H1 (cell line): Measurements from ENCODE around the gene BSPRY. TPM values are rescaled to one million over a fixed set of nuclear protein-coding genes. Genes with fewer than 3 reads are reported as not detected.

Experiments used
- JUND ChIP-seq: IDR thresholded peaks from 2 replicates; pipeline ENCODE4 v1.6.1; 2011; ENCODE audit warnings: mild to moderate bottlenecking, improper control_type of control experiment, low read length
- NANOG ChIP-seq: IDR thresholded peaks from 2 replicates; pipeline ENCODE4 v1.6.1; 2011; ENCODE audit warnings: low read length, low read depth, mild to moderate bottlenecking, inconsistent platforms; ENCODE audit not compliant: insufficient read depth, poor library complexity, severe bottlenecking
- RFX5 ChIP-seq: IDR thresholded peaks from 2 replicates; pipeline ENCODE4 v1.6.1; 2011; ENCODE audit warnings: low read depth, low read length, improper control_type of control experiment, borderline replicate concordance
- SAP30 ChIP-seq: fragments of 300-600 bp; sonication (generic); IDR thresholded peaks from 2 replicates; pipeline ENCODE4 v1.7.1; 2012; ENCODE audit warnings: low read length, moderate library complexity, mild to moderate bottlenecking, inconsistent platforms; ENCODE audit not compliant: insufficient read depth, insufficient replicate concordance
- SP1 ChIP-seq: IDR thresholded peaks from 2 replicates; pipeline ENCODE4 v1.6.1; 2011; ENCODE audit warnings: low read depth, low read length
- SRF ChIP-seq: IDR thresholded peaks from 2 replicates; pipeline ENCODE4 v1.6.1; 2011; ENCODE audit warnings: mild to moderate bottlenecking, low read depth, low read length, moderate library complexity
- ZNF274 ChIP-seq: IDR thresholded peaks from 2 replicates; pipeline ENCODE4 v1.7.0; 2012; ENCODE audit warnings: low read length, borderline replicate concordance; ENCODE audit errors: extremely low read depth
- polyA plus RNA-seq, 7 experiments: library from polyadenylated mRNA; depleted of rRNA in 3 of 7; stranded (reverse) in 5 of 7; unstranded in 2 of 7; fragments of >200 nt in 5 of 7; fragments of 200-250 nt in 2 of 7; gene quantifications; 1 replicate in 5 of 7; 2 replicates in 1 of 7; 4 replicates in 1 of 7; pipeline versions ENCODE4 v1.2.1 to v1.2.3, GENCODE V29; 2011 to 2013; ENCODE audit warnings: missing spikeins in 2 of 7, mixed read lengths in 2 of 7
- total RNA-seq: library from RNA; stranded (reverse); fragmentation: NEBNext Ultra II Directional; extraction: Animal tissue kit (Norgen Biotek cat#: 25700); gene quantifications from 2 replicates; pipeline ENCODE4 v1.2.1, GENCODE V29; 2021

Gene BSPRY
- total and polyA plus RNA-seq, 2 of the 8 experiments (the other 6 are each of a cell fraction or from before 2014, with no cell fraction given), result 5.5 to 10.9 TPM

DNA sequence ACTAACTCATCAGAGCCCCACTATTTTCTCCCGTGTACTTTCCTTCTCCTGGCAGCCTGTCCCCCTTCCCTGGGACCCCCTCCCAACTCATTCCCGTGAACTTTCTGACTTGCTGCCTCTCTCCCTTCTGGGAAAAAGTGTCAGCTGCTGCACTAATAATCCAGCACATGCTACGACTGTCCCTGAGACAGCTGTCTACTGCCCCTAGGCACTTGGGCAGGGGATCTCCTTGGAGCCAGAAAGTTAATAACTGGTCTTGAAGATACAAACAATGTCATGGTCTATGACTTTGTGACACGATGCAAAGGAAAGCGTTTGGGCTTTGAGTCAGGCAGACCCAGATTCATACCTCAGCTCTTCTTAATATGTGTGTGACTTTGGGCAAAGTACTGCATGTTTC lies 36.1 kb upstream of the BSPRY start (continued):
- TF ChIP-seq SAP30, result no peak
- TF ChIP-seq JUND, result no peak
- no peak for TF ChIP-seq NANOG
- TF ChIP-seq SRF, result no peak
- TF ChIP-seq ZNF274, result no peak
- TF ChIP-seq RFX5, result no peak
- TF ChIP-seq SP1, result no peak
- TF ChIP-seq, all 59 proteins: peak for 0
